ENCODE data around the gene SMG5. TPM values are rescaled to one million over a fixed set of nuclear protein-coding genes. Genes with fewer than 3 reads are reported as not detected.

The SMG5 gene
- total RNA-seq, 1 experiment from 2014 or later: 103 TPM

- H3K56ac ChIP-seq (ENCODE audit: insufficient read length, low read depth, low read length): no peak within 1 kb of the TSS
- Mint-ChIP-seq H3K9me3 (no peaks in the 10 kb centered on the region), H3K4me1 (peaks cover 24 to 29% of the 10 kb centered on the region in 2 experiments), H3K27ac (peak within 1 kb of the TSS; percentile 90 to 98 (median 92)), H3K4me3 (peak within 1 kb of the TSS; percentile 97 to 98), H3K36me3 (ENCODE audit: insufficient read depth in 1 of 3, low read depth in 3 of 3) (peaks cover 0 to 12% (median 3%) of the 10 kb centered on the region in 3 experiments; a peak in 3 of 7 replicates), H3K27me3 (ENCODE audit: low read depth) (no peaks in the 10 kb centered on the region; the same call in 1 of the 2 replicates)
- no peaks in the 10 kb centered on the region for H3K27me3 ChIP-seq (ENCODE audit: insufficient read depth, low read length)
- no peak within 1 kb of the TSS for H3K23ac ChIP-seq (ENCODE audit: insufficient read length, low read depth, low read length)
- no peak within 1 kb of the TSS for H2BK12ac ChIP-seq (ENCODE audit: insufficient read length, low read depth, low read length)
- H2BK120ac ChIP-seq (ENCODE audit: low read depth, low read length, poor library complexity, severe bottlenecking): no peak within 1 kb of the TSS
- no peaks in the 10 kb centered on the region for H3K9me3 ChIP-seq (ENCODE audit: control insufficient read depth, low read depth, low read length)
- peaks cover 2% of the 10 kb centered on the region for H3K79me1 ChIP-seq (ENCODE audit: insufficient read depth, low read depth, low read length, poor library complexity, severe bottlenecking)
- peaks cover 12% of the 10 kb centered on the region for H3K23me2 ChIP-seq (ENCODE audit: insufficient read length, low read depth, low read length, poor library complexity, severe bottlenecking)
- peak within 1 kb of the TSS; percentile 31 for H4K5ac ChIP-seq (ENCODE audit: insufficient read length, low read depth, low read length)
- no peak within 1 kb of the TSS for H2AK5ac ChIP-seq (ENCODE audit: insufficient read length, low read length)
- H2BK20ac ChIP-seq (ENCODE audit: low read depth, low read length, poor library complexity, severe bottlenecking): no peak within 1 kb of the TSS
- no CpG with 5 or more reads among the region's 7 CpGs for WGBS (ENCODE audit: extremely low coverage, insufficient read length, low lambda C conversion rate)
- H3K9ac ChIP-seq (ENCODE audit: extremely low read depth, insufficient read length, low read length): peak within 1 kb of the TSS; percentile 90
- H3K4me2 ChIP-seq (ENCODE audit: insufficient read depth, insufficient read length, low read length): peak within 1 kb of the TSS; percentile 93
- H3K27ac ChIP-seq (ENCODE audit: insufficient read length, low read depth, low read length): no peak within 1 kb of the TSS
- H3K14ac ChIP-seq (ENCODE audit: insufficient read depth, low read length): no peak within 1 kb of the TSS; the same call in 1 of the 2 replicates
- H4K91ac ChIP-seq (ENCODE audit: insufficient read length, low read depth, low read length): no peak within 1 kb of the TSS
- H4K20me1 ChIP-seq (ENCODE audit: control insufficient read depth, insufficient read depth, insufficient read length): no peaks in the 10 kb centered on the region
- H2BK5ac ChIP-seq (ENCODE audit: insufficient read length, low read length): no peak within 1 kb of the TSS
- TF ChIP-seq CTCF (conservative IDR thresholded peaks at IDR 0.05): no peak
- no peak within 1 kb of the TSS for H4K8ac ChIP-seq (replicated peaks; ENCODE audit: insufficient read length, low read depth, low read length)
- no peak within 1 kb of the TSS for H2BK15ac ChIP-seq (ENCODE audit: low read depth, low read length)
- no peak for DNase-seq
- H2AFZ ChIP-seq (ENCODE audit: low read length): no peak within 1 kb of the TSS
- H3K4ac ChIP-seq (ENCODE audit: low read depth, low read length): no peak within 1 kb of the TSS; the same call in 1 of the 2 replicates
- no peaks in the 10 kb centered on the region for H3K4me1 ChIP-seq (ENCODE audit: insufficient read depth, low read length)
- peaks cover 22% of the 10 kb centered on the region for H3K79me2 ChIP-seq (ENCODE audit: insufficient read depth, low read length)
- H3T11ph ChIP-seq (ENCODE audit: low read length): no peak within 1 kb of the TSS
- H3K18ac ChIP-seq (ENCODE audit: insufficient read length, low read depth, low read length): no peak within 1 kb of the TSS
These were observed 1.5 kb upstream of the SMG5 start, which contains the start of gene TMEM79 for GRCh38 chr1:156284112-156284511. Gene TMEM79 (plus strand): TSS chr1:156284325. CDS start chr1:156285227, 902 bp downstream.
